Sigmoid colon (tissue), 4 donors: Measurements from ENCODE around the gene TDRD7.

Experiments
- EP300 ChIP-seq, 4 donors: sonication (generic); formaldehyde crosslinking; IDR thresholded peaks; one replicate each; pipeline ENCODE4 v1.6.1; 2017; ENCODE audit warnings: antibody characterized with exemption in 4 of 4
- POLR2AphosphoS5 ChIP-seq, 4 donors: sonication (generic); formaldehyde crosslinking; IDR thresholded peaks; one replicate each; pipeline ENCODE4 v1.6.1; 2017; ENCODE audit warnings: antibody characterized with exemption in 4 of 4

DNA sequence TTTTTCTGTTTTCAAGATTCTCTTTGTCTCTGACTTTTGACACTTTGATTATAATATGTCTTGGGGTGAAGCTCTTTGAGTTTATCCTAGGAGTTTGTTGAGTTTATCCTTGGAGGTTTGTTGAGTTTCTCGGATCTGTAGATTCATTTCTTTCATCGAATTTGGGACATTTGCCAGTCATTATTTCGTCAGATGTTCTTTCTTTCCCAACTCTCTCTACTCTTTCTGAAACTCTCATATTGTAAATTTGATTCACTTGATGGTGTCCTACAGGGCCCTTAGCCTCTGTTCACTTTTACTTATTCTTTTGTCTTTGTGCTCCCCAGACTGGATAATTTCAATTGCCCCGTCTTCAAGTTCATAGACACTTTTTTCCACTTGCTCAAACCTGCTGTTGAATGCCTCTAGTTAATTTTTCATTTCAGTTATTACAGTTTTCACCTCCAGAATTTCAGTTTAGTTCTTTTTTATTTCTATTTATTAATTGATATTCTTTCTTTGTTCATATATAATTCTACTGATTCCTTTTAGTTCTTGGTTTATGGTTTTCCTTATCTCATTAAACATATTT, 8.1 kb upstream of the TDRD7 start:
- TF ChIP-seq POLR2AphosphoS5 (IDR thresholded peaks at IDR 0.05) (no peak), EP300 (IDR thresholded peaks at IDR 0.05) (no peak)
